GF-D8 (cell line): ENCODE data around the gene SIMC1.
A peak's percentile ranks its signal among the peaks of the same experiment; 100 is the strongest.

Experiments used
- DNase-seq: peaks from one replicate; lab custom pipeline; 2025; lab: John Stamatoyannopoulos, UW

Gene SIMC1

GRCh38 chr5:176317534-176318374, 79.5 kb downstream of the SIMC1 start:
- DNase-seq: no peak

GRCh38 chr5:176319827-176320554, 81.8 kb downstream of the SIMC1 start:
- no peak for DNase-seq

DNA sequence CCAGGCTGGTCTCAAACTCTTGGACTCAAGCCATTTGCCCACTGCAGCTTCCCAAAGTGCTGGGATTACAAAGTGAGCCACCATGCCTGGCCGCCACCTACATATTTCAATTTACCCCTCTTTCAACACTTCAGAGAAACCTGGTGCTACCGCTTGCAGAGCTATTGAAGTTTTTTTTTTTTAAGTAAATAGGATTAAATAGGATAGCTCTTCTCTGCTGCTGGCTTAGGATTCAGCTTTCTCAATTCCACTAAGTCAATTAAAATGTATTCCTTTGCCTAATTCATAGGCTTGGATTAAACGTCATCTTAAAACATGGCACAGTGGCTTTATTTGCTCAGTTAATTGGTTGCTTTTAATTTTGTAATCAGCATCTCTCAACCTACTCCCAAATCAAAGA, 82.4 kb downstream of the SIMC1 start:
- DNase-seq: no peak

- DNase-seq: no peak
Measured at GRCh38 chr5:176334031-176334770, 96.0 kb downstream of the SIMC1 start.

DNA sequence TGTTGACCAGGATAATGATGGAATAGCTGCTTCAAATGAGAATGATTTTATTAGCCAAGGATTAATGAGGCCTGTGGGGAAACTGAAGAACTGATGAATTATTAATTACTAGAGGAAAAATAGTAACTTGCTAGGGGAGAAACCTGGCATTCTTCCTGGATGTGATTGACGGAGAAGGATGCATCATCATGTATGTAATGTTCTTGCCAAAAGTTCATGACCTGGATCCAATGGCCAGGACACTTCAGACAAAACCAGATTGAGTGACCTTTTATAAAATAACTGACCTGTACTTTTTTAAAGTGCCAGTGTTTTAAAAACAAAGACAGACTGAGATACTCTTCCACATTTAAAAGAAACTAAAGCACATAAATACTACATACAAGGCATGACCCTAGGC, 99.7 kb downstream of the SIMC1 start:
- DNase-seq: no peak

GRCh38 chr5:176339304-176339703, 101.1 kb downstream of the SIMC1 start:
- no peak for DNase-seq

GRCh38 chr5:176341325-176342157, 103.3 kb downstream of the SIMC1 start:
- DNase-seq: no peak

- no peak for DNase-seq
Measured at GRCh38 chr5:176342158-176342483, 103.9 kb downstream of the SIMC1 start.

DNA sequence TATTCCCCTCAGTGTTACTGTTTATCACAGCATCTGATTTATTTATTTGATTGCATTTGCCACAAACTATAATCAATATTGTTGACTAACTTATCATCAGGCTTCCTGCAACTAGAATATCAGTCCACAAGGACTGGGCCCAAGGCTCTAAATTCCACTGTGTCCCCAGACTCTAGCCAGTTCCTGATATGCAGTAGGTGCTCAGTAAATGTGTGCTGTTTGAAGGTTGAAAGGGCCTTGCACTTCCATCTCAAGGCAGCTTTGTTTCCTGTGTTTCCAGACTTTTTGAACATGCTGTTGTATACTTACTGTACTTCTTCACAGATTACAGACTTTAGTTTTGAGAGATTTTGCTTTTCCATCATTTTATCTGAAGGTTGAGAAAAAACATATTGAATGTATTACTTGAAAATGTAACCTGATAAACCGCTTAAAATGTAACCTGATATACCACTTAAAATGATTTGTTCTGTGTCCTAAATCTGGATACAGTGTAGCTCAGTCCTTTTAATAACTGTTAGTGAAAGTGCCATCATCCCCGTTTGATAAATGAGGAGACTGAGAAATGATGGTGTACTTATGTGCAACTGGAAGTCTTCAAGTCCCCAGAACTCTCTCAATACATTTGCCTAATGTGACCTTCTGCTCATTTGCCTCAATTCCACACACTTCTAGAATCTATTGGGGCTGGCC, 104.7 kb downstream of the SIMC1 start:
- DNase-seq: no peak

- DNase-seq: no peak
Measured at GRCh38 chr5:176350416-176350815, 112.2 kb downstream of the SIMC1 start.

GRCh38 chr5:176352116-176352878, 114.1 kb downstream of the SIMC1 start:
- no peak for DNase-seq

GRCh38 chr5:176353533-176353932, 115.3 kb downstream of the SIMC1 start:
- DNase-seq: no peak

DNA sequence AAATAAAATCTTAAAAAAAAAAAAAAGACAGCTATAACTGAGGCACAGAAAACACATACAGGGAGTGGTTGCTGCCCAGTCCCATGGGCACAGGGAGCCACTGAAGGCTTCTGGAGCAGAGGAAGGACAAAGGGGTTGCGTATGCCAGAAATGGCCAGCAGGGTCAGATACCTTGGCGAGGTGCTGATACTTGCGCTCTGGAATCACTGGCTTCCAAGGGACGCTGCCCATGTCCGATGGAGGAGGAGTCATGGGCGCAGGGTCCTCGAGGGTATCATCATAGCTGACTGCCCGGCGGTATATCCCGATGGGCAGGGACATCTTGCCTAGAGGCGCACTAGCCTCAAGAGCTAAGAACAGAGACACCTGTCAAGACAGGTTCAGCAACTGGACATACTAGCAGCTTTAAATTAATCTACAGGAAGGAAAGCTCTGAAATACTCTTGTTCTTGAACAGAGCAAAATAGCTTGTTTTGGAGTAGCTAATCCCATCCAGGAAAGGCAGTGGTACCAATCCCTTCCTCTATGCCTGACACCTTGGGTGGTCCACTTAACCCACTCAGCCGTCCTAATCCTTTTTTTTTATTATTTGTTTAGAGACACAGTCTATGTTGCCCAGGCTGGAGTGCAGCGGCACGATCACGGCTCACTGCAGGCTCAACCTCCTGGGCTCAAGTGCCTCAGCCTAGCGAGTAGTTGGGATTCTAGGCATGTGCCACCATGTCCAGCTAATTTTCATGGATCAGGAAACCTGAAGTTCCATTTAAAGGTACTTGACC, 117.4 kb downstream of the SIMC1 start:
- no peak for DNase-seq

GRCh38 chr5:176356179-176356566, 117.9 kb downstream of the SIMC1 start:
- no peak for DNase-seq

- DNase-seq: no peak
Measured at GRCh38 chr5:176359658-176360057, 121.4 kb downstream of the SIMC1 start.

- no peak for DNase-seq
Measured at GRCh38 chr5:176360894-176361436, 122.7 kb downstream of the SIMC1 start.

DNA sequence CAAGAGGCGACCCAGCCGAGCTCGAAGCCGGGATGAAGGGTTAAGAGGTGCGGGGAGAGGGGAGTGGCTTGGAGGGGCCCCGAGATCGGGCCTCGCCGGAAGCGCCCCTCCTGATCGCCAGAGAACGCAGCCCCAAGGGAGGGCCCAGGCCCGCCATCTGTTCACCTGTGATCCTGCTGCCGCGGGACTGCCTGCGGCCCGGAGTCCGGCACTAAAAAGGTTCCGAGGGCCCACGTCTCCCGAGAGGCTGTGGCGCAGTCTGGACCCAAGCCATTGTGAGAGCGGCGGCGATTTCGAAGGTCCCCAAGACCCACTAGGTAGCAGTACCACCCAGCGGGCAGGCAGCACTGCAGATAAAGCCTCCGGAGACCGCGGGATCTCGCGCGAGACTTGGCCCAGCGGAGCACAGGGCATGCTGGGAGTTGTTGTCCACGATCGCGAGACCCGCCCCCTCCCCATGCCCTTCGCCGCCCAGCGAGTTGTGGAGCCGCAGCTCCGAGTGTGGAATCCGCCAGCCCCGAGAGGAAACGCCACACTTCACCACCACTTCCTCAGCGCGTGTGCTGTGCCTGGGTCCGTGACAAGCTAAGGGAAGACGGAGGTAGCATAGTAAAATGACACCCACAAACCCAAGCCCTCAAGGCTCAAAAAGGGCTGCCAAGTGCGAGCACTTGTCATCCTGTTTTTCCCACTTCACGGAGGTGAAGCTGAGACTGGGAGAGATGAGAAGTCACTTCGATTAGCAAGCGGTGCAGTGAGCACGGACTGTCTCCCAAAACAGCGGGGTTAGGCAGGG, 123.4 kb downstream of the SIMC1 start, which contains the start of gene KIAA1191:
Gene KIAA1191 (minus strand): TSS at position 328 of the 796 bp plus-strand sequence. CDS start 2,256 bp downstream, outside the sequence.
- peak; percentile 60 for DNase-seq

DNA sequence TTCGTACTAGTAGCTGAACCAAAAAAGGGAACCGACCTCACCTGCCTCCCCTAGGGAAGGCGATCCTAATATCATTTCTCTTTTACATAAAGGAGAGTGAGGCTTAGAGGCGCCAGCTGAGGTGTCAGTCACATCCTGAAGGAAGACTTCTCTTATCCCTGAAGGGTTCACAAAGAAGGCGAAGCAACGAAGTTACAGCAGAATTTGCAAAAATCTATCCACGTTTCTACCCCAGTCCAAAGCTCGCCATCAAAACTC, 123.9 kb downstream of the SIMC1 start:
- DNase-seq: no peak
